GM23248 (cell line): ENCODE results near the gene TCF7L2. TPM values are rescaled to one million over a fixed set of nuclear protein-coding genes. Genes with fewer than 3 reads are reported as not detected.

Experiments
- DNase-seq: peaks from one replicate; pipeline ENCODE4 v3.0.0-alpha.2; 2015
- H2AFZ ChIP-seq: fragments of 200-600 bp; sonication (generic); 2 replicates; pipeline ENCODE4 v1.6.1; 2016; ENCODE audit warnings: antibody characterized with exemption
- H3F3A ChIP-seq: fragments of 200-600 bp; sonication (generic); 2 replicates; pipeline ENCODE4 v1.6.1; 2016; ENCODE audit warnings: mild to moderate bottlenecking, antibody characterized with exemption, mixed run types; ENCODE audit not compliant: insufficient read depth
- H3K27ac ChIP-seq: fragments of 200-600 bp; sonication (generic); 2 replicates; pipeline ENCODE4 v1.5.1; 2016; ENCODE audit warnings: mild to moderate bottlenecking
- H3K27me3 ChIP-seq: fragments of 200-600 bp; sonication (generic); replicated peaks from 2 replicates; pipeline ENCODE4 v1.6.1; 2016; ENCODE audit warnings: mild to moderate bottlenecking; ENCODE audit not compliant: insufficient read depth
- H3K36me3 ChIP-seq: fragments of 200-600 bp; sonication (generic); 2 replicates; pipeline ENCODE4 v1.6.1; 2016; ENCODE audit warnings: low read depth, mild to moderate bottlenecking
- H3K4me1 ChIP-seq: fragments of 200-600 bp; sonication (generic); 2 replicates; pipeline ENCODE4 v1.6.1; 2016; ENCODE audit warnings: mild to moderate bottlenecking; ENCODE audit not compliant: insufficient read depth
- H3K4me2 ChIP-seq: fragments of 200-600 bp; sonication (generic); one replicate; pipeline ENCODE4 v1.6.1; 2016; ENCODE audit warnings: mild to moderate bottlenecking; ENCODE audit not compliant: unreplicated experiment
- H3K4me3 ChIP-seq: fragments of 200-600 bp; sonication (generic); 2 replicates; pipeline ENCODE4 v1.5.1; 2016; ENCODE audit warnings: mild to moderate bottlenecking
- H3K79me2 ChIP-seq: fragments of 200-600 bp; sonication (generic); 2 replicates; pipeline ENCODE4 v1.6.1; 2016; ENCODE audit warnings: mild to moderate bottlenecking; ENCODE audit not compliant: insufficient read depth
- H3K9ac ChIP-seq: fragments of 200-600 bp; sonication (generic); 2 replicates; pipeline ENCODE4 v1.6.1; 2016; ENCODE audit warnings: mild to moderate bottlenecking
- H3K9me2 ChIP-seq: fragments of 200-600 bp; sonication (generic); 2 replicates; pipeline ENCODE4 v1.6.1; 2016; ENCODE audit warnings: mixed run types, mild to moderate bottlenecking, moderate library complexity; ENCODE audit not compliant: insufficient read depth
- H3K9me3 ChIP-seq: fragments of 200-600 bp; sonication (generic); one replicate; pipeline ENCODE4 v1.6.1; 2017; ENCODE audit warnings: low read depth
- H4K20me1 ChIP-seq: fragments of 200-600 bp; sonication (generic); 2 replicates; pipeline ENCODE4 v1.6.0; 2016; ENCODE audit not compliant: insufficient read depth
- EZH2 ChIP-seq: fragments of 200-600 bp; sonication (generic); IDR thresholded peaks from 2 replicates; pipeline ENCODE4 v1.6.1; 2018; ENCODE audit warnings: antibody characterized with exemption, mild to moderate bottlenecking; ENCODE audit not compliant: insufficient read depth, poor library complexity, severe bottlenecking
- EZH2phosphoT487 ChIP-seq: fragments of 200-600 bp; sonication (generic); IDR thresholded peaks from 2 replicates; pipeline ENCODE4 v1.6.1; 2018; ENCODE audit warnings: antibody characterized with exemption, moderate library complexity, mild to moderate bottlenecking, low read depth; ENCODE audit not compliant: insufficient read depth
- WGBS, 2 experiments: methylation state at CpG; one replicate each; pipeline ENCODE4 v1.1.6; 2015 to 2017; ENCODE audit warnings: low lambda C conversion rate in 2 of 2, low coverage in 1 of 2; ENCODE audit errors: missing lambda C conversion rate in 2 of 2; 5-methylcytosine and 5-hydroxymethylcytosine counted together
- in situ Hi-C: fragments of 300-500 bp; cut with MboI; formaldehyde crosslinking; loops from 2 replicates; pipeline ENCODE4 v1.15.0; 2020
- polyA plus RNA-seq: library from polyadenylated mRNA; unstranded; fragments of >200 nt; fragmentation: Nextera tagmentation; extraction: Ambion mirVana; gene quantifications from 2 replicates; pipeline ENCODE4 v1.2.1, GENCODE V29; 2016
- total RNA-seq: library from RNA; depleted of rRNA; stranded (reverse); fragments of >200 nt; shearing (Covaris generic); gene quantifications from 2 replicates; pipeline ENCODE4 v1.2.3, GENCODE V29; 2014

The TCF7L2 gene
- total and polyA plus RNA-seq, 2 experiments from 2014 or later = 6.2 to 19.3 TPM

GRCh38 chr10:113177156-113177935 is 227.3 kb downstream of the TCF7L2 start:
- Histone ChIP-seq H3K27ac (no peak overlapping the region), H3F3A (no peaks in the 10 kb centered on the region), H3K36me3 (no peaks in the 10 kb centered on the region), H3K4me1 (no peaks in the 10 kb centered on the region), H3K27me3 (no peaks in the 10 kb centered on the region), H2AFZ (no peak overlapping the region), H3K9ac (no peak overlapping the region), H4K20me1 (no peaks in the 10 kb centered on the region; the same call in 1 of the 2 replicates), H3K4me3 (no peak overlapping the region), H3K9me3 (no peaks in the 10 kb centered on the region), H3K4me2 (no peak overlapping the region), H3K79me2 (no peaks in the 10 kb centered on the region), H3K9me2 (no peaks in the 10 kb centered on the region)
- no peak for DNase-seq
- 68 to 70% methylated on average over 15 to 16 of the region's 16 CpGs for WGBS, 2 experiments
- in situ Hi-C loops = no loop called here
- TF ChIP-seq EZH2phosphoT487 = no peak
- TF ChIP-seq EZH2 = no peak

- no peak overlapping the region for H2AFZ ChIP-seq
- no peaks in the 10 kb centered on the region for H3K27me3 ChIP-seq
- no peak overlapping the region for H3K4me3 ChIP-seq
- WGBS, 2 experiments = 89 to 95% methylated on average over 11 of the region's 11 CpGs
- no peaks in the 10 kb centered on the region for H3K4me1 ChIP-seq
- H3K27ac ChIP-seq = no peak overlapping the region
- H3K36me3 ChIP-seq = no peaks in the 10 kb centered on the region
- DNase-seq = no peak
- H3K79me2 ChIP-seq = no peaks in the 10 kb centered on the region
- no peaks in the 10 kb centered on the region for H3F3A ChIP-seq
- no peaks in the 10 kb centered on the region for H3K9me2 ChIP-seq
- H4K20me1 ChIP-seq = no peaks in the 10 kb centered on the region; the same call in 1 of the 2 replicates
- TF ChIP-seq EZH2phosphoT487 (no peak), EZH2 (no peak)
- in situ Hi-C loops = no loop called here
- H3K9ac ChIP-seq = no peak overlapping the region
- no peak overlapping the region for H3K4me2 ChIP-seq
- no peaks in the 10 kb centered on the region for H3K9me3 ChIP-seq
Measured at GRCh38 chr10:113177936-113178335, 227.9 kb downstream of the TCF7L2 start.

- Histone ChIP-seq H3K4me3 (no peak overlapping the region), H3F3A (no peaks in the 10 kb centered on the region), H3K4me1 (no peaks in the 10 kb centered on the region), H3K27ac (no peak overlapping the region), H3K4me2 (no peak overlapping the region), H3K9ac (no peak overlapping the region), H3K9me2 (no peaks in the 10 kb centered on the region), H4K20me1 (no peaks in the 10 kb centered on the region; the same call in 1 of the 2 replicates), H2AFZ (no peak overlapping the region), H3K79me2 (no peaks in the 10 kb centered on the region), H3K9me3 (no peaks in the 10 kb centered on the region), H3K36me3 (no peaks in the 10 kb centered on the region), H3K27me3 (no peaks in the 10 kb centered on the region)
- TF ChIP-seq EZH2phosphoT487 (no peak), EZH2 (no peak)
- no peak for DNase-seq
- WGBS, 2 experiments = 87% methylated on average over 3 of the region's 3 CpGs
- in situ Hi-C loops = no loop called here
Measured at GRCh38 chr10:113178771-113179170, 228.7 kb downstream of the TCF7L2 start.

- Histone ChIP-seq H2AFZ (no peak overlapping the region), H3K36me3 (no peaks in the 10 kb centered on the region), H3K4me1 (no peaks in the 10 kb centered on the region), H3K79me2 (no peaks in the 10 kb centered on the region), H3K9me2 (no peaks in the 10 kb centered on the region), H3K27me3 (no peaks in the 10 kb centered on the region), H3K27ac (no peak overlapping the region), H3K9ac (no peak overlapping the region), H3K4me2 (no peak overlapping the region), H3K9me3 (no peaks in the 10 kb centered on the region), H3K4me3 (no peak overlapping the region), H3F3A (no peaks in the 10 kb centered on the region), H4K20me1 (no peaks in the 10 kb centered on the region)
- in situ Hi-C loops = no loop called here
- TF ChIP-seq EZH2phosphoT487 (no peak), EZH2 (no peak)
- WGBS, 2 experiments = 89 to 92% methylated on average over 6 of the region's 6 CpGs
- DNase-seq = no peak
Measured at GRCh38 chr10:113179265-113179664, 229.2 kb downstream of the TCF7L2 start.
